ENCODE results near the gene C19orf25.

C19orf25 gene

GRCh38 chr19:1511318-1512317 lies 32.6 kb upstream of the C19orf25 start:
- H3K4me3 ChIP-seq (ENCODE audit: low read length), result no peak overlapping the region
- no peak for DNase-seq (ENCODE audit: low read depth)
- TF ChIP-seq, protein P1, sequence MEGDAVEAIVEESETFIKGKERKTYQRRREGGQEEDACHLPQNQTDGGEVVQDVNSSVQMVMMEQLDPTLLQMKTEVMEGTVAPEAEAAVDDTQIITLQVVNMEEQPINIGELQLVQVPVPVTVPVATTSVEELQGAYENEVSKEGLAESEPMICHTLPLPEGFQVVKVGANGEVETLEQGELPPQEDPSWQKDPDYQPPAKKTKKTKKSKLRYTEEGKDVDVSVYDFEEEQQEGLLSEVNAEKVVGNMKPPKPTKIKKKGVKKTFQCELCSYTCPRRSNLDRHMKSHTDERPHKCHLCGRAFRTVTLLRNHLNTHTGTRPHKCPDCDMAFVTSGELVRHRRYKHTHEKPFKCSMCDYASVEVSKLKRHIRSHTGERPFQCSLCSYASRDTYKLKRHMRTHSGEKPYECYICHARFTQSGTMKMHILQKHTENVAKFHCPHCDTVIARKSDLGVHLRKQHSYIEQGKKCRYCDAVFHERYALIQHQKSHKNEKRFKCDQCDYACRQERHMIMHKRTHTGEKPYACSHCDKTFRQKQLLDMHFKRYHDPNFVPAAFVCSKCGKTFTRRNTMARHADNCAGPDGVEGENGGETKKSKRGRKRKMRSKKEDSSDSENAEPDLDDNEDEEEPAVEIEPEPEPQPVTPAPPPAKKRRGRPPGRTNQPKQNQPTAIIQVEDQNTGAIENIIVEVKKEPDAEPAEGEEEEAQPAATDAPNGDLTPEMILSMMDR (conservative IDR thresholded peaks at IDR 0.05; ENCODE audit: low read depth, low read length), result no peak

- H3K4me3 ChIP-seq (ENCODE audit: low read length), result peak overlapping the region; percentile 14
- no peak for DNase-seq (ENCODE audit: low read depth)
- TF ChIP-seq, protein P1 (conservative IDR thresholded peaks at IDR 0.05; ENCODE audit: low read depth, low read length), result no peak
These were observed 31.8 kb upstream of the C19orf25 start for GRCh38 chr19:1510807-1511206.

DNA sequence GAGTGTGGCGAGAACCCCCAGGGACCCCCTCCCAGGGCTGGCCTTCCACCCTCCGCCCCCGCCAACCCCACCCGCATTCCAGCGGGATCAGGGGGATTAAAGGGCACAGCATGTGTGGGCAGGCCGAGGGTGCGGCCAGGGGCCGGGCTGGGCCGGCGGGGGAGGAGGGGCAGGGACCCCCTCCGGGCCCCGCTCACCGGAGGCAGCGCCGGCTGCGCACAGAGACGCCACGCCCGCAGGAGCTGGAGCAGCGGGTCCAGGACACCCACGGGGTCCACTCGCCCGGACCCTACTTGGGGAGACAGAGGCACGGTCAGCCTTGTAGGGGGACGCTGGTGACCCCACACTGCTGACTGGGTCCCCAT lies 31.4 kb upstream of the C19orf25 start:
- TF ChIP-seq, protein P1 (conservative IDR thresholded peaks at IDR 0.05; ENCODE audit: low read depth, low read length), result no peak
- H3K4me3 ChIP-seq (ENCODE audit: low read length), result peak overlapping the region; percentile 14
- DNase-seq (ENCODE audit: low read depth), result no peak

- H3K4me3 ChIP-seq (ENCODE audit: low read length), result no peak overlapping the region
- DNase-seq (ENCODE audit: low read depth), result no peak
These were observed 30.8 kb upstream of the C19orf25 start for GRCh38 chr19:1509602-1510441.

GRCh38 chr19:1508507-1508856 lies 29.5 kb upstream of the C19orf25 start:
- DNase-seq (ENCODE audit: low read depth), result no peak
- H3K4me3 ChIP-seq (ENCODE audit: low read length), result peak overlapping the region; percentile 10
- TF ChIP-seq, protein P1 (conservative IDR thresholded peaks at IDR 0.05; ENCODE audit: low read depth, low read length), result no peak

More at GRCh38 chr19:1509602-1510441, 30.8 kb upstream of the C19orf25 start:
- TF ChIP-seq, protein P1 (conservative IDR thresholded peaks at IDR 0.05; ENCODE audit: low read depth, low read length), result no peak

DNA sequence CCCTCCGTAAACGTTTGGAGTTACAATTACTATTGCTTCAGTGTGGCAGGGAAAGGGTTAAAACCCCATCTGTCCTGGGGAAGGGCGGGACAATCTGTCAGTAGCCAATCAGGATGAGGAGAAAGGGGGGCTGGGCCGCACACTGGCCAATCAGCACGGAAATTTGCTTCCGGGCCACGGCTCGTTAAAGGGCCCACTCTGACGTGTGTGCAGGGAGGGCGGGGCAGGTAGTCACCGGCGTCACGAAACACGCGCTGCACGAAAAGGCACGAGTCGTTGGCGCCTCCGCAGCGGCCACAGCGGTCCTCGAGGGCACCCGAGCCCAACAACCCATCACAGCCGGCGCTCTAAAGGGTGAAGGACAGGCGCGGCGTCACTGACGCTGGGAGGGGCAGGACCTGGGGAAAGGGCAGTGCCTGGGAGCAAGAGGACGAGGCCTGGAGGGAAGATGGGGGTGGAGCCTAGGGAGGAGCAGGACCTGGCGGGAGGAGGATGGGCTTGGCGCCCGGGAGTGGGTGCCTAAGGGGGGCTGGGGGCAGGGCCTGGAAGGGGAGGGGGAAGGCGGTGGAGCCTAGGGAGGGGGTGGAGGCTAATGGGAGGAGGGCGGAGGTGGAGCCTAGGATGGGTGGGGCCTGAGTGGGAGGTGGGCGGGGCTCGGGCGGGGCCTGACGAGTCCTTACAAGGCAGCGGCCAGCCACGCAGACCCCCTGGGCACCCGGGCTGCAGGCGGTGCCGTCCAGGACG lies 28.9 kb upstream of the C19orf25 start:
- H3K4me3 ChIP-seq (ENCODE audit: low read length), result peak overlapping the region; percentile 53
- DNase-seq (ENCODE audit: low read depth), result peak; percentile 89
- TF ChIP-seq, protein P1 (conservative IDR thresholded peaks at IDR 0.05; ENCODE audit: low read depth, low read length), result no peak
